ENCODE measurements around the gene LINGO3. TPM values are rescaled to one million over a fixed set of nuclear protein-coding genes. Genes with fewer than 3 reads are reported as not detected.

LINGO3 gene
- total and polyA plus RNA-seq, 2 of the 4 experiments (the other 2 are of a cell fraction) = not detected

GRCh38 chr19:2318923-2319322 lies 11.0 kb upstream of the LINGO3 start:
- Histone ChIP-seq H3K79me1 (ENCODE audit: low read depth in 1 of 2, low read length in 2 of 2) (peaks cover 0 to 3% of the 10 kb centered on the region in 2 experiments; a peak in 1 of 4 replicates), H2BK120ac (ENCODE audit: low read depth, low read length) (no peak overlapping the region), H3K9me1 (ENCODE audit: insufficient read depth, low read length) (no peaks in the 10 kb centered on the region), H3K56ac (ENCODE audit: extremely low read depth, insufficient read depth, low read length) (no peak overlapping the region), H3K23ac (ENCODE audit: low read depth, low read length) (no peak overlapping the region), H2BK20ac (ENCODE audit: low read depth, low read length) (no peak overlapping the region), H2AK9ac (replicated peaks; ENCODE audit: low read depth, low read length, poor library complexity) (no peak overlapping the region), H2BK15ac (ENCODE audit: low read depth, low read length) (no peak overlapping the region), H4K20me1 (ENCODE audit: insufficient read depth, low read length) (no peaks in the 10 kb centered on the region; the same call in 1 of the 2 replicates), H3K4me1 (ENCODE audit: control insufficient read depth, insufficient read depth, low read length) (no peaks in the 10 kb centered on the region), H4K8ac (ENCODE audit: low read depth in 2 of 2, low read length in 2 of 2) (no peak overlapping the region), H4K91ac (ENCODE audit: insufficient read depth, low read depth, low read length) (no peak overlapping the region), H4K5ac (ENCODE audit: low read depth, low read length) (no peak overlapping the region), H3K4me2 (ENCODE audit: low read depth, low read length) (no peak overlapping the region), H3K14ac (replicated peaks; ENCODE audit: low read depth, low read length) (no peak overlapping the region), H3K18ac (ENCODE audit: low read depth, low read length) (no peak overlapping the region), H2BK5ac (ENCODE audit: low read depth, low read length, poor library complexity, severe bottlenecking) (no peak overlapping the region), H2AFZ (replicated peaks; ENCODE audit: low read length, poor library complexity) (no peak overlapping the region), H3K9ac (ENCODE audit: low read depth, low read length) (no peak overlapping the region), H3K9me3 (ENCODE audit: control insufficient read depth, insufficient read depth, low read length) (peaks cover 3% of the 10 kb centered on the region), H3K4me3 (ENCODE audit: insufficient read depth, low read depth, low read length) (no peak overlapping the region), H3K36me3 (ENCODE audit: control insufficient read depth, insufficient read depth, low read length) (peaks cover 18% of the 10 kb centered on the region; the same call in 1 of the 2 replicates), H3K27me3 (ENCODE audit: control insufficient read depth, insufficient read depth, low read length) (no peaks in the 10 kb centered on the region), H2AK5ac (ENCODE audit: low read depth, low read length) (no peak overlapping the region), H3K27ac (ENCODE audit: insufficient read depth, low read length) (no peak overlapping the region), H3K4ac (ENCODE audit: low read depth, low read length) (no peak overlapping the region)
- POLR2A ChIA-PET (ENCODE audit: unreplicated experiment) = no interaction called here
- dilution Hi-C loops (cut with HindIII; ENCODE audit: low sequenced_read_pairs, unreplicated experiment) (no loop called here), in situ Hi-C loops (cut with MboI; ENCODE audit: low sequenced_read_pairs) (loop anchor here (10.0 kb wide), 1 partner anchor 164 kb away; the partner anchor contains the start of gene AP3D1), intact Hi-C loops (cut with micrococcal nuclease) (no loop called here)
- DNase-seq (no peak), ATAC-seq (ENCODE audit: low read depth) (no peak)
- CTCF ChIA-PET = no interaction called here
- BruUV-seq (replicated peaks) = no TSS peak
- TF ChIP-seq RAD21 (IDR thresholded peaks at IDR 0.05; ENCODE audit: low read length) = no peak
- WGBS, 2 experiments (ENCODE audit: extremely low coverage in 2 of 2, insufficient read length in 1 of 2) = no CpG with 5 or more reads among the region's 6 CpGs
